CMK (cell line): ENCODE data around the gene ZNF485.
"Not testable (repeated sequence)": the region's sequence is repeated elsewhere in the genome, so short reads cannot be mapped to it uniquely, and the experiment has no call there.

Source experiments
- DNase-seq: peaks from one replicate; pipeline ENCODE4 v3.0.0-alpha.2; 2010; ENCODE audit warnings: low read depth

ZNF485 gene

DNA sequence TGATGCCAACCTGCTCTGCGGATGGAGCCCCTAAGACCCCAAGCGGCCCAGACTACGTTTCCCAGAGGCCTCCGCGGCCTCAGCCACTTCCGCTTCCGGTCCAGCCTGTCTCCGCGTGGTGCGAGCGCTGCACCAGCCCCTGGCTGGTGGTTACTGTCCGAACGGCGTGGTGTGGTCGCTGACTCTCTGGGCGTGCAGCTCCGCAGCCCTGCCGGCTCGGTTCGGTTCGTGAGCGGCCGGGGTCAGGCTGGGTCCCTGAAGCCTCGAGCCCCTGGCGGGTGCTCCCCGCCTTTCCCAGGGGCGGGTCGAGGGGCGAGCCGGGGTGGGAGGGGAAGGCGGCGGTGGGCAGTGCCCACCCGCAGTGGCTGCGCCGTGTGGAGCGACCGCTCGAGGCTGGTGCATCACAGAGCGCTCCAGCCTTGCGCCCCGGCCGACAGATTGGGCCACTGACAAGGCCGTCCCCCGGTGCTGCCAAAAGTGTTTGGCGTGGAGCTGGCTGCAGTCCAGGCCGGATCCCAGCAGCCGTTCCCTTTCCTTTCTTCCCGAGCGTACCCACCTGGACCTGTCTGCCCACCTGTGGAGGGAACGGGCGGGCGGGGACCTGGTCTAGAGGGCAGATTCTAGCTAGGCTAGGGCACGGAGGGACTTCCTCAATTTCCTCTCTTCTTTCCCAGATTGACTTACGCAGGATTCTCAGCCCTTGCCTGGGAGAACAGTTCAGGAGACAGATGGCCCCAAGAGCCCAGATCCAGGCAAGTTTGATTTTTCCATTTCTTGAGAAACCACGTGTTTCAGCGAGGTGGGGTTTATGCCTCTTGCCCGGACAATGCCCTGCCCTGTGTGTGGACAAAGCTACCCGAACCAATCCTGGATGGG is at the start of gene ZNF485:
ZNF485 (plus strand) TSS at position 116 of the 876 bp plus-strand sequence; CDS start at position 729, 613 bp downstream.
- peak; percentile 29 for DNase-seq

- DNase-seq = no peak
These were observed 49.0 kb upstream of the ZNF485 start for GRCh38 chr10:43557214-43557613.

GRCh38 chr10:43569681-43570080 is 36.6 kb upstream of the ZNF485 start:
- no peak for DNase-seq

GRCh38 chr10:43570971-43571370 is 35.3 kb upstream of the ZNF485 start:
- no peak for DNase-seq

DNA sequence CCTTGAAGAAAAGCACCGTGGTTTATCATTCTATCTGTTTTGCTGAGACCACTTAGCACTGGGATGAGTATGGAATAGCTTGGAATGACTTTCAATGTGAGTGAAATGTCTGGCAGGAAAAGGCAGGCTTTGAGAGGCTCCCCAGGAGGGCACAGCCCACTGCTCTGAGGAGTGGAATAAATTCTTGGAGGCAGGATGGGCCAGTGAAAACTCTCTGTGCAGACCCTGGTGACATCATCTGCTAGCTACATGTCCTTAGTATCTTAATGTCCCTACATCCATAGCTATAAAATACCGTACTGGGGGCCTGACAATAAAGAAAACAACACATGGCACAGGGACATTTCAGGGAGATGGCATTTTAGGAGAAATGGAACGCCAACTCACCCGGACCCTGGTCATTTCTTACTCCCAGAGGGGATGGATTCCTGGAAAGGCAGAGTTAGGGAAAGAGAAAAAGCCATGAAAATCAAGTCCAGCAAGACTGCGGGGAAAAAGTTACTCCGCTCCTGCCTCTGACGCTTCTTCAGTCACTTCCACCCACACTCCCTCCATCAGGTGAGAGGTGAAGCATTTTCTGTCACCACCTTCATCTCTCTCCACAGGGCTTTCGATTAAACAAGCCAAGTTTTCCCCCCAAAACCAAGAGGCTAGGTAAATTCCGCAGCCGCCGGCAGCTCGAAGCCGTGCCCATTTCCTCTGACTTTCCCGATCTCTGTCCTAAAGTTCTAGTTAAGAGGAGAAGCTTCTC is 32.8 kb upstream of the ZNF485 start:
- no peak for DNase-seq

GRCh38 chr10:43574001-43574892 is 32.0 kb upstream of the ZNF485 start, which contains the start of gene ZNF239:
Gene ZNF239, minus strand, starts transcription at chr10:43574616. Its CDS starts 16,537 bp downstream, at chr10:43558079.
- DNase-seq = peak; percentile 92

DNA sequence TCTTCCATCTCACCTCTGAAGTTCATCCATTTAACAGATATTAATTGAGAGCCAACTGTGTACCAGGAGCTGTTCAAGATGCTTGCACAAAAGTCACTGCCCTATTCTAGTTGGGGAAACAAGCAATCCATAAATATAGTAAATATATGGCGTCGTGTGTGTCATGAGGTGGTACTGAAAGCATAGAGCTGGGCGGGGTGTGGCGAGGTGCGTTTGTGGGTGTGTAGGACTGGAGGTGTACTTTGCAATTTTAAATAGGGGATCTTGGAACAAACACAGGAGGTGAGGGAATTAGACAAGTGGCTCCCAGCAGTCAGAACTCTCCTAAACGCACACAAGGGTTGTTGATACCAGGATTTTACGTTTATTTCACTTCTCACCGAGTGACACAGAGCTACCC is 31.3 kb upstream of the ZNF485 start:
- no peak for DNase-seq

DNA sequence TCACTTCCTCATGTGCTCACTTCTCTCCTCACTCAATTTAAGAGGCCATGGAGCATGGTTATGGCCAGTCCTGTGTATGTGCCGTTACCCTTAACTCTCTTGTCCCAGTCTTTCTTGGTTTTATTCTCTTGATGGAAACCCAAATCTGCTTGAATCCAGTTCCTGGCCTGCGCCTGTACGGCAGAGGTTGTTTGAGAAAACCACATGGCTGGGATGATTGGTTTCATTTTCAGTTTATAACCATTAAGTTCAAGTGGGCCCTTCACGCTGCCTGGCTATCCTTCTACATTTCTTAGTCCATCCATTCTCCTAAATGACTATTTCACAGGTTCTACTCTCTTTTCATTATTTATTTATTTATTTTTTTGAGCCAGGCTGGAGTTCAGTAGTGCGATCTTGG is 30.2 kb upstream of the ZNF485 start:
- no peak for DNase-seq

- DNase-seq = no peak
These were observed 29.7 kb upstream of the ZNF485 start for GRCh38 chr10:43576580-43576979.

DNA sequence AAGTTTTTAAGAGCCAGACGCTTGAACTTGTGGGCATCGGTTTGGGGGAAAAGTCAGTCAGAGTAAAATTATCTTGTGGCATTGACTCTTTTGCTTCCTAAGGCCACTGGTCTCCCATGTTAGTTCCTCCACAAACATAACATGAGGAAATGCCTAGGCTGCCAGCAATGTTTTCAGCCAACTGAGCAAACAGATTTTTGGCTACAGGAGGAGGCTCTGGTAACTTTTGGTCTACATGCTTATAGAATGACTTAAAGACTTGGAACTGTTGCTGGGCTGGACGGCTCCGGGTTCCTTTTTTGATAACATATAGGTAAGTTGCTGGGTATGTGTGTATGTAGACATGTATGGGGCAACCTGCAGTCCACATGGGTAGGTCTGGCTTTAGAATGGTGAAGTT is 22.2 kb upstream of the ZNF485 start:
- DNase-seq = no peak

GRCh38 chr10:43585046-43585445 is 21.2 kb upstream of the ZNF485 start:
- DNase-seq = no peak

DNA sequence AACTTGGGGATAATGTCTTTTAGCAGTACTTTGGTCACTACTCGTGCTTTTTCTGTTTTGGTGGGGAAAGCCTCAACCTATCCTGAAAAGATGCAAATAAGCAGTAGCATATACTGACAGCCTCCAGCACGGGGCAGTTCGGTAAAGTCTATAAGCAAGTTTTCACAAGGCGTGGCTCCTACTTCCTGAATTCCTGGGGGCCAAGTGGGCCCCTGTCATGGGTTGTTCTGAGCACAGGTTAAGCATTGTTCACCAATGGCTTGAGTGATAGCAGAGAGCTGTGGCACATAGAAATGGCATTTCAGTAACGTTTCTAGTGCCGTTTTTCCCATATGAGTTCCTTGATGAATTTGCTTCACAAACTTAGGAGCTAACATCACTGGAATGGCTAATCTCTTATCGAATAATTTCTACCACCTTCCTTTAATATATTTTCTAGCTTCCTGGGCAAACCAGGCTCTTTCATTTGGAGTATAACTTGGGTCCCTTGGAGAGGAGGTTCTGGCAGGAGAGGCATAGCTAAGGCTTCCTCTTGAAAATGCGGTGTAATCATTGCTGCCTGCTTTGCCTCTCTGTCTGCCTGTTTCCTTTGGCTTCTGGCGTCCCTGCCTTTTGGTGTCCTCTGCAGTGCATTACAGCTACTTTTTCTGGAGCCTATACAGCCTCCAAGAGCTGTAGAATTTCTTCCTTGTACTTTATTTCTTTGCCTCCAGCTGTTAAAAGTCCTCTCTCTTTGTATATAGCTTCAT is 20.1 kb upstream of the ZNF485 start:
- no peak for DNase-seq

DNA sequence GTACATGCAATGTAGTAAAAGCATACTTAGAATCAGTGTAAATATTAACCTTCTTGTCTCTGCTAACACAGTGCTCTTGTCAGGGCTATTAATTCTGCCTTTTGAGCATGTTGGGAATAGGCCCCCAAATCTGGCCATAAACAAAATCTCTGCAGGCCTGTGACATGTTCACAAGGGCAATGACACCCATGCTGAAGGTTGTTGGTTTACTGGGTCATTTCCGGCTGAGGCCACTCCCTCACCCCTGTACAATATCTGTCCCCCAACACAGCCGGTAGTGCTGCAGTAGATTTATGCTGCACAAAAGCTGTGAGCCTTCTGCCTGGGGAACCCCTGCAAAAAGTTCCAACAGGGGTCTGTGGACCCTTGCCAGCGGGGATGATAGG is 19.5 kb upstream of the ZNF485 start:
- not testable (repeated sequence) for DNase-seq

DNA sequence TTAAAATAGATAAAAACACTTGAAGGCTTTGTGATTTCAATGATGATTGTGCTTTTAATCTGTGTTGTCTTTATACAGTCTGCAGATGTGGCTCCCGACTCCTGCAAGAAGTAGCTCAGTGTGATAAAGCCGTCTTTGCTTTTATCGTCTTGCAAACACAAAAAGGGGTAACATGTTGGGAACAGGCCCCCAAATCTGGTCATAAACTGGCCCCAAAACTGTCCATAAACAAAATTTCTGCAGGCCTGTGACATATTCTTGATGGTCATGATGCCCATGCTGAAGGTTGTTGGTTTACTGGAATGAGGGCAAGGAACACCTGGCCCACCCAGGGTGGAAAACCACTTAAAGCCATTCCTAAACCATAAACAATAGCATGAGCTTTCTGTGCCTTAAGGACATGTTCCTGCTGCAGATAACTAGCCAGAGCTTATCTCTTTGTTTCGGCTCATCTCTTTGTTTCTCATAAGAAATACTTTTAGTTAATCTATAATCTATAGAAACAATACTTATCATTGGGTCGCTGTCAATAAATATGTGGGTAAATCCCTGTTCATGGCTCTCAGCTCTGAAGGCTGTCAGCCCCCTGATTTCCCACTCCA is 14.8 kb upstream of the ZNF485 start:
- no peak for DNase-seq

DNA sequence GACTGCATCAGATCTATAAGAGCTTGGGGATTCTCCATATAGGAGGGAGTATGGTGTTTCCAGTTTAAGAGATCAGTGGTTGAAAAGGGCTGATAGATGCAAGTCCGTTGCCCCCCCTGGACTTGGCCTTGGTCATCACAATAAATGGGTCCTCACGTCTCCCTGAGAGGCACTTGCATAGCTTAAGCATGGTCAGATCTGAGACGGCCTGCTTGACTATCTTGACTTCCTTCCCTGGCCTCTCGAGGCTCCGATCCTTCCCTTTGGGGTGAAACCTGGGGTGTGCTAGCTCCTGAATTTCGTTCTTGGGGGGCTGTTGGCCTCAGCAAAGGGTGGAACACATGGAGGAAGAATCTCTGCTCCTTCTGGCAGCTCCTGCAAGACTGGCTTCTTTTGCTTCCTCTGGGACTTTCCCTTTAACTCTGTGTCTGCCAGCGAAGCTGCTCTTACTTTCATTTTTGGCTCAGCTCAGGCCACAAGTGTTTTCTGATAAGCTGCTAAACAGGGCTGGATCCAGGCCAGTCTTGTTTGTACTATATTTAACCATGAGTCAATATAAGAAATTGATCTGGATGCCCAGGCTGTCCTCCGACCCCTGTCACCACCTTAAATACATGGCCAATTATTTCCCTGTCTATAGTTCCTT is 11.2 kb upstream of the ZNF485 start:
- no peak for DNase-seq

GRCh38 chr10:43595739-43596298 is 10.4 kb upstream of the ZNF485 start:
- no peak for DNase-seq

- no peak for DNase-seq
These were observed 9.7 kb upstream of the ZNF485 start for GRCh38 chr10:43596546-43596945.

DNA sequence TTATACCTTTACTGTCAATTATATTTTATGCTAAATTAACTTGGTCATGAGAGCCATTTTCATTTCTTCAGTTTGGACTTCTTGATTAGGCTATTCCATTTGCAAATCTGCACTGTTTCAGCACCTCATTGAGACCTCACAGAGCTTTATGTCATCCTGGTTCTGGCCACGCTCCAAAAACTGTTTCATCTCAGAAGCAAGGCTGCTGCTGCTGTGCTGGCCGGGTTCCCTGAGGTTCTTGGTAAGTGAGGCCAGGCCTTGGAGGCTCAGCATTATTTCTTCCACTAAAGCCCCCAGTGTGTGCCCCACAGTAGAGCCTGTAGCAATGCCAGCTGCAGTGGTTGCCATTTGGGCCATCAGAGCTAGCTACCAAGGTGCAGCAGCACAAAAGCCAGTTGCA is 7.8 kb upstream of the ZNF485 start:
- DNase-seq = no peak

DNA sequence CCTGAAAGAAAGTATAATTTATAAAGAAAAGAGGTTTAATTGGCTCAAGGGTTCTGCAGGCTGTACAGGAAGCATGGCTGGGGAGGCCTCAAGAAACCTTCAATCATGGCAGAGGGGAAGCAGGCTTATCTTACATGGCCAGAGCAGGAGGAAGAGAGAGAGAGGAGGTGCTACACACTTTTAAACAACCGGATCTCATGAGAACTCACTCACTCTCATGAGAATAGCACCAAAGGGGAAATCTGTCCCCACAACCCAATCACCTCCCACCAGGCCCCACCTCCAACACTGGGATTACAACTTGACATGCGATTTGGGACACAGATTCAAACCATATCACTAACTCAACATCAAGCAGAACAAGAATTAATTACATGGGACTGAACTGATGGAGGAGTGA is 6.9 kb upstream of the ZNF485 start:
- DNase-seq = peak; percentile 59

DNA sequence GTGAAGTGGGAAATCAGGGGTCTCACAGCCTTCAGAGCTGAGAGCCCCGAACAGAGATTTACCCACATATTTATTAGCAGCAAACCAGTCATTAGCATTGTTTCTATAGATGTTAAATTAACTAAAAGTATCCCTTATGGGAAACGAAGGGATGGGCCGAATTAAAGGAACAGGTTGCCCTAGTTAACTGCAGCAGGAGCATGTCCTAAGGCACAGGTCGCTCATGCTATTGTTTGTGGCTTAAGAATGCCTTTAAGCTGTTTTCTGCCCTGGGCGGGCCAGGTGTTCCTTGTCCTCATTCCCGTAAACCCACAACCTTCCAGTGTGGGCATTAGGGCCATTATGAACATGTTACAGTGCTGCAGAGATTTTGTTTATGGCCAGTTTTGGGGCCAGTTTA is 4.7 kb upstream of the ZNF485 start:
- not testable (repeated sequence) for DNase-seq
